ENCODE measurements around the gene EXOSC9.

The EXOSC9 gene

DNA sequence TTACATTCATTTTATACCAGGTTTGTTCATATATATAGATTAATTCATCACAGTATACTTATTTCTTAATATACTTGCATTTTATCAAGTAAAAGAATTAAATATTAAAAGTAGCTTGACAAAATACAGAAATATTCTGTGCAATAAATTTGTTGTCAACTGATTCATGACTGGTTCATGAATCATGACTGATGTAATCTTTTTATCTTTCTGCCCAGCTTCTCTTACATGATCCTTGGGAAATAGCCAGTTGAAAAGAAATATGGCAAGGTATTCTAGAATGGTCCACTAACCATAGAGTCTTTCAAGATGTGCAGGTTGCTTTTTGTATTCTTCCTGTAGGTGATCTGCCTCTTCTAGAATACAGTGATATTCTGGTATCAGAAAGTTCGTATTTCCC, 26.7 kb downstream of the EXOSC9 start:
- DNase-seq = no peak

GRCh38 chr4:121829511-121829910, 28.4 kb downstream of the EXOSC9 start:
- DNase-seq = no peak

DNA sequence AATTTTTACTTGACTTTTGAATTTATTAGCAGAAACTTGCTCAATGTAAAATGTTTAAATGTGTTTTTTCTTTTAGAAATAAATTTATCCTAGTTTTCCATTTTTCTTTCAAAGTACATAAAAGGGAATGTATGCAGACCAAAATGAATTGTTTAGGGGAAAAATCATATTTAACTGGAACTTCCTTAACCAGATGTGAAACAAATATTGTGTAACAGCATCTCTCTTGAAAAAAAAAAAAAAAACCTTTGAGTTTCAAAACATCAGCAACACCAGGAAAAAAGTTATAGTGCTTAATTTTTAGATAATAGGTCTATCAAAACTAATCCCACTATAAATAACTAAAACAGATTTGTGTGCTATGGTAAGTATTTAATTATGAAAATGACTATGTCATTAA, 37.0 kb downstream of the EXOSC9 start:
- DNase-seq = no peak

GRCh38 chr4:121842862-121843261, 41.7 kb downstream of the EXOSC9 start:
- no peak for DNase-seq

- no peak for DNase-seq
These were observed 45.5 kb downstream of the EXOSC9 start for GRCh38 chr4:121846662-121847061.

DNA sequence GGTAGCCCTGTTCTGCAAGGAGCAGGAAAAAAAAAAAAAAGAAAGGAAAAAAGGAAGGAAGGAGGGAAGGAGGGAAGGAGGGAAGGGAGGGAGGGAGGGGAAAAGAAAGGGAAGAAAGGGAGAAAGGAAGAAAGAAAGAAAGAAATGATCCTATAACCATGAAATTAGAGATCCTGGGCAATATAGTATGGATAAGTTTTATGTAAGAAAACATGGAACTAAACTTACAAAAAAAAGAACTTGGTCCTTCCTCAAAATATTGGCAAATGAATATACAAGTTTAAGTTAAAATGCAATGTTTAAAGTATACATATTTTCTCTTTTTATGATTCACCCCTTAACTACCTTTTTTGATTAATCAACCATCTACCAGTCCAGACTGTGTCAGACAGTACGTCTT, 50.2 kb downstream of the EXOSC9 start:
- DNase-seq = no peak

DNA sequence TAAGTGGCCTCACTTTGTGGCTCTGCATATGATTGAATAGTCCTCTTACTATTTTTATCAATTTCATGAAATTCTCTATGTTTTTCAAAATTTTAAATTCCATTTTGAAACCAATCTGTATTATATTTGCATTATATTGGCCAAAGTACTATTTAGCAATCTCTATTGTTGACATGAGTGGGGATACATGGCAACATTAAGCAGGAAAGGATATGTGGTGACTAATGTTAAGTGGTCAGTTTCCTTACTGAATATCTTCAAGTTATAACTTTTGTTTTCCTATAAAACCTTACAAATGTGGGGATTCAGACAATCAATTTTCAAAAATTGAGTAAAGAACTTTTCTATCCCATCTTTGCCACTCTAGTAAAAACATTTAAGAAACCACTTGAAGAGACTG, 59.0 kb downstream of the EXOSC9 start:
- no peak for DNase-seq

DNA sequence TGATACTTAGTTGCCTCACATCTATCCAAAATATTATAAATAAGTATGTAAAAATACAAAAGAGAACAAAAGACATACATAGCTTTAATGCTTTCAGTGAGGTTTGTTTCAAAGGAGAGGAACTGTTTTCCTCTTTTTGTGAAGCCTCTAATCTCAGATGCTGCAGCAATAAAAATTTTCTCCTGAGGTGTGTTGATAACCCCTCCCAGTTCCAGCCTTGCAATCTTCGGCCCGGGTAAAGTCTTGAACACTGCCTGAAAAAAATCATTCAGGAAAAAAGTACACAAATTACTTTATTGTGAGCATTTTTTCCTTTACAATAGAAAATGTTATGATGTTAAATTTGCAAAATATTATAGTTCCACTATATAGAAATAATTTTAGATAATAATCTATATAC, 60.3 kb downstream of the EXOSC9 start:
- DNase-seq = no peak

DNA sequence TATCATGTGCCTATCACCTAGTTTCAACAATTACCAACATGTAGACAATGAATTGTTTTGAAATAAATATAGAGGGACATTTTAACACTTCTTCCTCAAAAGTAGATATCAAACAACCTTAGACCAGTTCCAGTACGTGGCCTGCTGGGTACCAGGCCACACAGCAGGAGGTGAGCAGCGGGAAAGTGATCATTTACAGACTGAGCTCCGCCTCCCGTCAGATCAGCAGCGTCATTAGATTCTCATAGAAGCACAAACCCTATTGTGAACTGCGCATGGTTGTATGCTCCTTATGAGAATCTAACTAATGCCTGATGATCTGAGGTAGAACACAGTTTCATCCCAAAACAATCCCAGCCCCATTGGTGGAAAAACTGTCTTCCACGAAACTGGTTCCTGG, 62.7 kb downstream of the EXOSC9 start:
- DNase-seq = no peak

All from NCI-H446 treated with DMSO at 0.1 percent for 48 hours (cell line).